HG02840 (cell line): Measurements from ENCODE around the gene FXYD7.
"Not testable (repeated sequence)": the region's sequence is repeated elsewhere in the genome, so short reads cannot be mapped to it uniquely, and the experiment has no call there.

Source experiments
- ATAC-seq: cut with Tn5 transposase; IDR thresholded peaks from one replicate; pipeline ENCODE4 v1.9.1; 2021; ENCODE audit warnings: mild to moderate bottlenecking, moderate library complexity, moderate number of reproducible peaks; ENCODE audit not compliant: unreplicated experiment, low FRiP score

Gene FXYD7

GRCh38 chr19:35143231-35143715, at the start of gene FXYD7:
FXYD7 (plus strand) TSS chr19:35143255; CDS start chr19:35143334, 79 bp downstream.
- ATAC-seq, result no peak

GRCh38 chr19:35093430-35093829, 49.6 kb upstream of the FXYD7 start:
- no peak for ATAC-seq

- no peak for ATAC-seq
Observed at GRCh38 chr19:35093941-35094647, 49.0 kb upstream of the FXYD7 start.

- no peak for ATAC-seq
Observed at GRCh38 chr19:35094656-35095055, 48.4 kb upstream of the FXYD7 start.

GRCh38 chr19:35095667-35096368, 47.2 kb upstream of the FXYD7 start:
- ATAC-seq, result no peak

GRCh38 chr19:35098413-35099049, 44.5 kb upstream of the FXYD7 start:
- ATAC-seq, result no peak

GRCh38 chr19:35099155-35099896, 43.7 kb upstream of the FXYD7 start:
- ATAC-seq, result no peak

GRCh38 chr19:35099897-35100275, 43.2 kb upstream of the FXYD7 start:
- no peak for ATAC-seq

- no peak for ATAC-seq
Observed at GRCh38 chr19:35100588-35101533, 42.2 kb upstream of the FXYD7 start.

- not testable (repeated sequence) for ATAC-seq
Observed at GRCh38 chr19:35101949-35102348, 41.1 kb upstream of the FXYD7 start.

- not testable (repeated sequence) for ATAC-seq
Observed at GRCh38 chr19:35103614-35104013, 39.4 kb upstream of the FXYD7 start.

- no peak for ATAC-seq
Observed at GRCh38 chr19:35104361-35104760, 38.7 kb upstream of the FXYD7 start.

GRCh38 chr19:35105047-35105410, 38.0 kb upstream of the FXYD7 start:
- ATAC-seq, result no peak

- ATAC-seq, result no peak
Observed at GRCh38 chr19:35105411-35106290, 37.4 kb upstream of the FXYD7 start.

- ATAC-seq, result no peak
Observed at GRCh38 chr19:35106291-35106583, 36.8 kb upstream of the FXYD7 start.

- ATAC-seq, result no peak
Observed at GRCh38 chr19:35106898-35107541, 36.0 kb upstream of the FXYD7 start.

GRCh38 chr19:35107545-35107944, 35.5 kb upstream of the FXYD7 start:
- ATAC-seq, result no peak

- no peak for ATAC-seq
Observed at GRCh38 chr19:35108730-35109129, 34.3 kb upstream of the FXYD7 start.
